ENCODE data around the gene ZC2HC1B. TPM values are rescaled to one million over a fixed set of nuclear protein-coding genes. Genes with fewer than 3 reads are reported as not detected.
"Not testable (repeated sequence)": the region's sequence is repeated elsewhere in the genome, so short reads cannot be mapped to it uniquely, and the experiment has no call there.

ZC2HC1B gene
- total and polyA plus RNA-seq, 4 donors, result 0.28 TPM; not detected in 3

GRCh38 chr6:143844006-143844405, 20.3 kb upstream of the ZC2HC1B start:
- H3K9ac ChIP-seq (ENCODE audit: insufficient read depth in 1 of 2, low read length in 2 of 2), result peak overlapping the region; percentile 91 to 99
- H3K27ac ChIP-seq (ENCODE audit: low read depth in 1 of 2, low read length in 1 of 2), result peak overlapping the region in 1 of 2 donors; percentile 99
- ATAC-seq (ENCODE audit: insufficient read depth, low FRiP score) (no peak), DNase-seq (peak in 1 of 3 donors; percentile 11)
- H3K36me3 ChIP-seq (ENCODE audit: control insufficient read depth in 4 of 4, insufficient read depth in 4 of 4, low read length in 4 of 4), result peaks cover 13 to 35% (median 30%) of the 10 kb centered on the region in 4 donors
- H3K27me3 ChIP-seq (ENCODE audit: control insufficient read depth in 3 of 3, insufficient read depth in 3 of 3, low read length in 2 of 3), result no peaks in the 10 kb centered on the region
- 11 to 14% methylated on average over 4 of the region's 4 CpGs for WGBS, 2 donors
- TF ChIP-seq CTCF (IDR thresholded peaks at IDR 0.05; ENCODE audit: control extremely low read depth, extremely low read depth), result no peak
- peaks cover 0 to 1% (median 0%) of the 10 kb centered on the region in 4 donors for H3K9me3 ChIP-seq (ENCODE audit: control insufficient read depth in 4 of 4, insufficient read depth in 3 of 4, low read length in 3 of 4)
- peak overlapping the region; percentile 98 for H3K4me3 ChIP-seq
- H3K4me1 ChIP-seq (ENCODE audit: control insufficient read depth in 5 of 5, insufficient read depth in 5 of 5, low read length in 5 of 5), result peaks cover 0 to 13% (median 2%) of the 10 kb centered on the region in 5 donors

- peaks cover 0 to 1% (median 0%) of the 10 kb centered on the region in 4 donors for H3K9me3 ChIP-seq (ENCODE audit: control insufficient read depth in 4 of 4, insufficient read depth in 3 of 4, low read length in 3 of 4)
- ATAC-seq (ENCODE audit: insufficient read depth, low FRiP score), result no peak
- 37 to 56% methylated on average over 5 of the region's 5 CpGs for WGBS, 2 donors
- peak in 1 of 3 donors; percentile 34 for DNase-seq
- peaks cover 0 to 13% (median 2%) of the 10 kb centered on the region in 5 donors for H3K4me1 ChIP-seq (ENCODE audit: control insufficient read depth in 5 of 5, insufficient read depth in 5 of 5, low read length in 5 of 5)
- H3K4me3 ChIP-seq, result no peak overlapping the region
- no peak overlapping the region for H3K27ac ChIP-seq (ENCODE audit: low read depth in 1 of 2, low read length in 1 of 2)
- no peak for TF ChIP-seq CTCF (IDR thresholded peaks at IDR 0.05; ENCODE audit: control extremely low read depth, extremely low read depth)
- peaks cover 16 to 43% (median 38%) of the 10 kb centered on the region in 4 donors for H3K36me3 ChIP-seq (ENCODE audit: control insufficient read depth in 4 of 4, insufficient read depth in 4 of 4, low read length in 4 of 4)
- H3K27me3 ChIP-seq (ENCODE audit: control insufficient read depth in 3 of 3, insufficient read depth in 3 of 3, low read length in 2 of 3), result no peaks in the 10 kb centered on the region
- no peak overlapping the region for H3K9ac ChIP-seq (ENCODE audit: insufficient read depth in 1 of 2, low read length in 2 of 2)
Observed at GRCh38 chr6:143845033-143845432, 19.2 kb upstream of the ZC2HC1B start.

- H3K36me3 ChIP-seq (ENCODE audit: control insufficient read depth in 4 of 4, insufficient read depth in 4 of 4, low read length in 4 of 4), result peaks cover 17 to 59% (median 40%) of the 10 kb centered on the region in 4 donors
- DNase-seq; H3K27ac ChIP-seq (ENCODE audit: low read depth in 1 of 2, low read length in 1 of 2); H3K4me3 ChIP-seq; H3K27me3 ChIP-seq (ENCODE audit: control insufficient read depth in 3 of 3, insufficient read depth in 3 of 3, low read length in 2 of 3); H3K4me1 ChIP-seq (ENCODE audit: control insufficient read depth in 5 of 5, insufficient read depth in 5 of 5, low read length in 5 of 5); H3K9ac ChIP-seq (ENCODE audit: insufficient read depth in 1 of 2, low read length in 2 of 2); ATAC-seq (ENCODE audit: insufficient read depth, low FRiP score); H3K9me3 ChIP-seq (ENCODE audit: control insufficient read depth in 4 of 4, insufficient read depth in 3 of 4, low read length in 3 of 4): not testable (repeated sequence)
- WGBS, 2 donors, result 94 to 99% methylated on average over 3 of the region's 3 CpGs
Observed at GRCh38 chr6:143851706-143852105, 12.6 kb upstream of the ZC2HC1B start.

- not testable (repeated sequence) for DNase-seq; H3K4me3 ChIP-seq; H3K27me3 ChIP-seq (ENCODE audit: control insufficient read depth in 3 of 3, insufficient read depth in 3 of 3, low read length in 2 of 3); H3K4me1 ChIP-seq (ENCODE audit: control insufficient read depth in 5 of 5, insufficient read depth in 5 of 5, low read length in 5 of 5); H3K27ac ChIP-seq (ENCODE audit: low read depth in 1 of 2, low read length in 1 of 2); H3K9ac ChIP-seq (ENCODE audit: insufficient read depth in 1 of 2, low read length in 2 of 2); H3K9me3 ChIP-seq (ENCODE audit: control insufficient read depth in 4 of 4, insufficient read depth in 3 of 4, low read length in 3 of 4); ATAC-seq (ENCODE audit: insufficient read depth, low FRiP score)
- 88 to 91% methylated on average over 1 of the region's 1 CpG for WGBS, 2 donors
- peaks cover 8 to 53% (median 45%) of the 10 kb centered on the region in 4 donors for H3K36me3 ChIP-seq (ENCODE audit: control insufficient read depth in 4 of 4, insufficient read depth in 4 of 4, low read length in 4 of 4)
Observed at GRCh38 chr6:143855057-143855456, 9.2 kb upstream of the ZC2HC1B start.

- WGBS, 2 donors, result 96 to 97% methylated on average over 6 of the region's 6 CpGs
- DNase-seq; H3K9me3 ChIP-seq (ENCODE audit: control insufficient read depth in 4 of 4, insufficient read depth in 3 of 4, low read length in 3 of 4); H3K4me1 ChIP-seq (ENCODE audit: control insufficient read depth in 5 of 5, insufficient read depth in 5 of 5, low read length in 5 of 5); H3K27me3 ChIP-seq (ENCODE audit: control insufficient read depth in 3 of 3, insufficient read depth in 3 of 3, low read length in 2 of 3); H3K9ac ChIP-seq (ENCODE audit: insufficient read depth in 1 of 2, low read length in 2 of 2); H3K27ac ChIP-seq (ENCODE audit: low read depth in 1 of 2, low read length in 1 of 2); H3K4me3 ChIP-seq; ATAC-seq (ENCODE audit: insufficient read depth, low FRiP score): not testable (repeated sequence)
- peaks cover 11 to 48% (median 46%) of the 10 kb centered on the region in 4 donors for H3K36me3 ChIP-seq (ENCODE audit: control insufficient read depth in 4 of 4, insufficient read depth in 4 of 4, low read length in 4 of 4)
Observed at GRCh38 chr6:143856762-143857161, 7.5 kb upstream of the ZC2HC1B start.

Data from lung (tissue), 12 donors.